Fibroblast of the aortic adventitia (primary cell): ENCODE measurements around the gene ZNF439. TPM values are rescaled to one million over a fixed set of nuclear protein-coding genes. Genes with fewer than 3 reads are reported as not detected.
"Not testable (repeated sequence)": the region's sequence is repeated elsewhere in the genome, so short reads cannot be mapped to it uniquely, and the experiment has no call there.

Source experiments
- DNase-seq: peaks from one replicate; pipeline ENCODE4 v3.0.0-alpha.2; 2010; ENCODE audit warnings: low read depth
- H3K4me3 ChIP-seq: 2 replicates; pipeline ENCODE4 v1.5.1; 2011; ENCODE audit warnings: low read depth, mild to moderate bottlenecking, control low read depth, low read length, moderate library complexity
- CTCF ChIP-seq: IDR thresholded peaks from 2 replicates; pipeline ENCODE4 v1.5.1; 2011; ENCODE audit warnings: mild to moderate bottlenecking, low read length, control low read depth, inconsistent platforms; ENCODE audit not compliant: insufficient read depth
- total RNA-seq: library from RNA; depleted of rRNA; stranded (reverse); fragments of >200 nt; gene quantifications from 2 replicates; pipeline ENCODE4 v1.2.3, GENCODE V29; 2012; ENCODE audit warnings: low replicate concordance

The ZNF439 gene
- total RNA-seq, 1 donor, result 0.72 TPM

DNA sequence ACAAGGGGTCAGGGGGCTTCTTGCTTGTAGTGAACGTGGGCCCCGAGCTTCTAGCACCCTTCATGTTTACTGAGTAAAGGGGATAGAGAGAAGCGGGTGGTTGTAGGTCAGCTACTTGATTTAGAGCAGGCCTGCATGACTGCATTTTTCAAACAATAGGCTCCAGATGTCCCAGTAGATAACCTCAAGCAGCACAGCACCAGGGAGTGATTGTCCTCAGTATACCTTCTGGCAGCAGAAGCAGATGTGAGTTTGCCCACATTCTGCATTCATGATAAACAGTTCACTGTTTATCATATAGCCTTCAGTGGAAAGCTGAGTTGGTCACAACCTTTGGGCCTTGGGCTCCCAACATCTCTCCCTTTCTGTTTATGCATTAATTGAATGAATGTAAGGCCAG is 4.8 kb downstream of the ZNF439 start:
- TF ChIP-seq CTCF, result no peak
- no peak overlapping the region for H3K4me3 ChIP-seq
- DNase-seq, result no peak

DNA sequence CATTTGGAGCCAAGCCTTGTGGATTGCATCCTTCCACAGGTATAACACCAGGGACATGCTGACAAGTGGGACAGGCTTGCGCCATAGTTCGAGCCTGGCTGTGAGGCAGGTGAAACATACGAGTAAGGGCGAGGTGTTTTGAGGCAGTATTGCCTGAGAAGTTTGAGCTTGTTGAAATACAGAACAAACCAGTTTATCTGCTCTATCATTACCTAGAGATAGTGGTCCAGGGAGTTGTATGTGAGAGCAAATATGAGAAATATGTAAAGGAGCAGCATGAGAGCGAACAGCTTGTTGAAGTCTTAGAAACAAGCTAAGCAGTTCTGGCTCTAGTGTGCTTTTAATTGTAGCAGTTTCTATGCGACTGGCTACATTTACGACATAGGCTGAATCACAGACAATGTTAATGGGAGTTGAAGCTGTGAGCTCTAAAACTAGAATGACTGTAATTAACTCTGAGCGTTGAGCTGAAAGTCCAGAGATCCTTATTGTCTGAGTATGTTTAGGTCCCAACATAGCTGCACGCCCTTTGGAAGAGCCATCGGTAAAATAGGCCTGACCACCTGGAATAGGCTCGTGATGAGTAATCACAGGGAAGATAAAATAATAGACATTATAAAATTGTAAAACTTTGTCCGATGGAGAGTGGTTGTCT is 8.2 kb downstream of the ZNF439 start:
- no peak for DNase-seq
- no peak for TF ChIP-seq CTCF
- H3K4me3 ChIP-seq, result no peak overlapping the region

GRCh38 chr19:11860721-11861120 is 12.2 kb downstream of the ZNF439 start:
- H3K4me3 ChIP-seq, result no peak overlapping the region
- TF ChIP-seq CTCF, result no peak
- no peak for DNase-seq

- no peak for DNase-seq
- H3K4me3 ChIP-seq, result no peak overlapping the region
- TF ChIP-seq CTCF, result no peak
Observed at GRCh38 chr19:11861301-11861700, 12.8 kb downstream of the ZNF439 start.

DNA sequence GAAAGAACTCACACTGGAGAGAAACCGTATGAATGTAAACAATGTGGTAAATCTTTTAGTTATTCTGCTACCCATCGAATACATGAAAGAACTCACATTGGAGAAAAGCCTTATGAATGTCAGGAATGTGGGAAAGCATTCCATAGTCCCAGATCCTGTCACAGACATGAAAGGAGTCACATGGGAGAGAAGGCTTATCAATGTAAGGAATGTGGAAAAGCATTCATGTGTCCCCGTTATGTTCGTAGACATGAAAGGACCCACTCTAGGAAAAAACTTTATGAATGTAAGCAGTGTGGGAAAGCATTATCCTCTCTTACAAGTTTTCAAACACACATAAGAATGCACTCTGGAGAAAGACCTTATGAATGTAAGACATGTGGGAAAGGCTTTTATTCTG is 19.2 kb downstream of the ZNF439 start:
- not testable (repeated sequence) for DNase-seq, H3K4me3 ChIP-seq

DNA sequence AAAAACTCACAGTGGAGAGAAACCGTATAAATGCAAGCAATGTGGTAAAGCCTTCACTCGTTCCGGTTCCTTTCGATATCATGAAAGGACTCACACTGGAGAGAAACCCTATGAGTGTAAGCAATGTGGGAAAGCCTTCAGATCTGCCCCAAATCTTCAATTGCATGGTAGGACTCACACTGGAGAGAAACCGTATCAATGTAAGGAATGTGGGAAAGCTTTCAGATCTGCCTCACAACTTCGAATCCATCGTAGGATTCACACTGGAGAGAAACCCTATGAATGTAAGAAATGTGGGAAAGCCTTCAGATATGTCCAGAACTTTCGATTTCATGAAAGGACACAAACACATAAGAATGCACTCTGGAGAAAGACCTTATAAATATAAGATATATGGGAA is 19.7 kb downstream of the ZNF439 start:
- no peak overlapping the region for H3K4me3 ChIP-seq
- no peak for TF ChIP-seq CTCF
- DNase-seq, result no peak

GRCh38 chr19:11872624-11873023 is 24.1 kb downstream of the ZNF439 start:
- TF ChIP-seq CTCF, result no peak
- no peak for DNase-seq
- no peak overlapping the region for H3K4me3 ChIP-seq
